Measurements from ENCODE around the gene TGFBRAP1.

TGFBRAP1 gene

GRCh38 chr2:105272176-105272575 lies 57.4 kb downstream of the TGFBRAP1 start:
- no peak overlapping the region for H3K27ac ChIP-seq

DNA sequence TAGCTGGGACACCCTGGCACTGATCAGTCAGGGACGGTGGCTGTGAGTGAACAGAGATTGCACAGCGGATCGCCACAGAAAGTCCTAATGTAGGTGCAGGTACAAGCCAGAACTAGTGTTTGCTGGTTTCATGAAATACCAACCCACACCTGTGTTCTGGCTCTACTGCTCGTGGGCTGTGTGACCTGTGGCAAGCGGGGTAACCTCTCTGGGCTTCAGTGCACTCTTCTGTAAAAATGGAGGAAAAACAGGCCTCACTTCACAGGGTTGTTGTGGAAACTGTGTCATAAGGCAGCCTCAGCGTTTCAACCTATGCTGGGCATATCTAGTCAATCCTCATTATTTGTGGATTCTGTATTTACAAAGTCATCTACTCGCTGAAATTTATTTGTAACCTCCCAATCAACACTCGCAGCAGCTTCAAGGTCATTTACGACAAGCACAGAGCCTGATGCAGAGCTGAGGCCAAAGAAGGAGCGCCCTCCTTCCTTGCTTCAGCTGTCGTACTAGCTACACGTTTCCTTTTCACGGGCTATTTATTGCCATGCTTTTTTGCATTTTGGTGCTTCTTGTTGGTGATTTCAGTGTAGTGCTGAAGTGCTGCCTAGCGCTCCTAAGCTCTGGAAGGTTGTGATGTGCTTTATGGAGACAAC lies 58.0 kb downstream of the TGFBRAP1 start:
- TF ChIP-seq CTCF (conservative IDR thresholded peaks at IDR 0.05), result no peak
- no peak for TF ChIP-seq ZFX (IDR thresholded peaks at IDR 0.05)
- no peak overlapping the region for H3K27ac ChIP-seq

More at GRCh38 chr2:105272176-105272575, 57.4 kb downstream of the TGFBRAP1 start:
- TF ChIP-seq CTCF (conservative IDR thresholded peaks at IDR 0.05) (no peak), ZFX (IDR thresholded peaks at IDR 0.05) (no peak)

GRCh38 chr2:105269426-105269825 lies 60.1 kb downstream of the TGFBRAP1 start:
- TF ChIP-seq CTCF (conservative IDR thresholded peaks at IDR 0.05), result no peak
- TF ChIP-seq ZFX (IDR thresholded peaks at IDR 0.05), result no peak
- H3K27ac ChIP-seq, result no peak overlapping the region

DNA sequence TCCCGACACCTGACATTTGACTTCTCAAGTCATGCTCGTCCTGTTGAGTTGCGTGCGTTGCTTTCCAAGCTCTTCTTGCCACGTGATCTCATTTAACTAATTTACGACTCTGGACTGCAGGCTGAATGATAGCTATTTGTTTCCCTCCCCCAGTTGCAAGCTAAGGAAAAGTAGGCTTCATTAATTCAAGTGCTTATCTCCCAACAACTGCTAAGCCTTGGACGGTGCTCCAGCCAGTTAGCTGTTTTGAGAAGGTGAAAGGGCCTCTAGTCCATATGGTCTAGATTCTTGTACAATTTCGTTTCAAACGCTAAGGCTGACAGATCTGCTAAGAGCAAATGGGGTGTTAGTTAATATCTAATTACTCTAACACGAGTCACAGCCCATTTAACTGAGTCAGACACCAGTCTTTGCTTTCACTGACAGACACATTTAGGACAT lies 66.9 kb downstream of the TGFBRAP1 start:
- TF ChIP-seq ZFX (IDR thresholded peaks at IDR 0.05) (no peak), CTCF (conservative IDR thresholded peaks at IDR 0.05) (no peak)
- no peak overlapping the region for H3K27ac ChIP-seq

DNA sequence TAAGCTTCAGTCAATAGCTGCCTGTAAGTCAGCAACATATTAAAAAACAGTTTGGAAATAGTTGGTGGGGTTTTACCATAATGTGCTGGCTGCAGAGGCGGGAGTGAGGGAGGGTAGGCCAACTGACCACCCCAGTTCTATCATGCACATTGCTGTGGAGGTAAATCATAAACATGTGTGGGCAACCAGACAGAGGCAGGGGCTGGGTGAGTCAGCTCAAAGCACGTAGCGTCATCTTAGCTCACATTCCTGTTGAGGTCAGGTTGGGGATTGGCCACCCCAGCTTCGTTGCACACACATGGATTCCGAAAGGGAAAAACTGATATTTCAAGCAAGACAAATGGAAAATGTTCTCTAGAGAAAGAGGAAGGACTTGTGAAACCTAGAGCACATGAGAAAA lies 68.5 kb downstream of the TGFBRAP1 start:
- no peak overlapping the region for H3K27ac ChIP-seq
- TF ChIP-seq CTCF (conservative IDR thresholded peaks at IDR 0.05) (no peak), ZFX (IDR thresholded peaks at IDR 0.05) (no peak)

GRCh38 chr2:105258835-105259350 lies 70.6 kb downstream of the TGFBRAP1 start:
- TF ChIP-seq CTCF (conservative IDR thresholded peaks at IDR 0.05) (no peak), ZFX (IDR thresholded peaks at IDR 0.05) (no peak)
- H3K27ac ChIP-seq, result no peak overlapping the region

GRCh38 chr2:105257981-105258380 lies 71.6 kb downstream of the TGFBRAP1 start:
- H3K27ac ChIP-seq, result no peak overlapping the region
- no peak for TF ChIP-seq CTCF (conservative IDR thresholded peaks at IDR 0.05)
- TF ChIP-seq ZFX (IDR thresholded peaks at IDR 0.05), result no peak

Measured in C4-2B (cell line).